ENCODE results near the gene CISD1. TPM values are rescaled to one million over a fixed set of nuclear protein-coding genes. Genes with fewer than 3 reads are reported as not detected.

The CISD1 gene
- total RNA-seq, 1 donor from 2014 or later, result 52.0 TPM

GRCh38 chr10:58305821-58306220, 36.9 kb downstream of the CISD1 start:
- no peak for DNase-seq (ENCODE audit: low read depth, low spot score)

GRCh38 chr10:58307676-58308075, 38.7 kb downstream of the CISD1 start:
- no peak for DNase-seq (ENCODE audit: low read depth, low spot score)

- DNase-seq (ENCODE audit: low read depth, low spot score), result no peak
These were observed 42.1 kb downstream of the CISD1 start for GRCh38 chr10:58311026-58311425.

GRCh38 chr10:58316874-58317273, 47.9 kb downstream of the CISD1 start:
- no peak for DNase-seq (ENCODE audit: low read depth, low spot score)

GRCh38 chr10:58318346-58318745, 49.4 kb downstream of the CISD1 start:
- no peak for DNase-seq (ENCODE audit: low read depth, low spot score)

GRCh38 chr10:58319599-58319998, 50.6 kb downstream of the CISD1 start:
- DNase-seq (ENCODE audit: low read depth, low spot score), result no peak

- no peak for DNase-seq (ENCODE audit: low read depth, low spot score)
These were observed 51.5 kb downstream of the CISD1 start for GRCh38 chr10:58320351-58321049.

- DNase-seq (ENCODE audit: low read depth, low spot score), result no peak
These were observed 53.3 kb downstream of the CISD1 start for GRCh38 chr10:58322072-58322834.

GRCh38 chr10:58322835-58323209, 53.9 kb downstream of the CISD1 start:
- DNase-seq (ENCODE audit: low read depth, low spot score), result no peak

GRCh38 chr10:58326967-58327381, 58.0 kb downstream of the CISD1 start:
- no peak for DNase-seq (ENCODE audit: low read depth, low spot score)

GRCh38 chr10:58328233-58328632, 59.3 kb downstream of the CISD1 start:
- DNase-seq (ENCODE audit: low read depth, low spot score), result no peak

GRCh38 chr10:58330431-58330830, 61.5 kb downstream of the CISD1 start:
- DNase-seq (ENCODE audit: low read depth, low spot score), result no peak

GRCh38 chr10:58331646-58332045, 62.7 kb downstream of the CISD1 start:
- no peak for DNase-seq (ENCODE audit: low read depth, low spot score)

GRCh38 chr10:58334817-58335305, 65.9 kb downstream of the CISD1 start, which contains the start of gene UBE2D1:
Gene UBE2D1 (plus strand): TSS chr10:58335006. CDS start chr10:58335202, 196 bp downstream.
- no peak for DNase-seq (ENCODE audit: low read depth, low spot score)

GRCh38 chr10:58335306-58336005, 66.5 kb downstream of the CISD1 start:
- DNase-seq (ENCODE audit: low read depth, low spot score), result no peak

- no peak for DNase-seq (ENCODE audit: low read depth, low spot score)
These were observed 67.3 kb downstream of the CISD1 start for GRCh38 chr10:58336242-58336641.

Other genes with a start within 250 kb of the CISD1 start
- gene IPMK, start 1.3 kb upstream of the CISD1 start, total RNA-seq, result 10.3 and 11.0 TPM in 2 replicates
- 10.3 and 12.8 TPM in 2 replicates for gene UBE2D1, start 65.8 kb downstream of the CISD1 start, total RNA-seq
- gene TFAM, start 116.2 kb downstream of the CISD1 start, total RNA-seq, result 58.6 and 61.0 TPM in 2 replicates
- 1.7 and 3.2 TPM in 2 replicates for gene BICC1, start 243.7 kb downstream of the CISD1 start, total RNA-seq